Endothelial cell (in vitro differentiated cells): Measurements from ENCODE around the gene GRIP1. TPM values are rescaled to one million over a fixed set of nuclear protein-coding genes. Genes with fewer than 3 reads are reported as not detected.
"Not testable (repeated sequence)": the region's sequence is repeated elsewhere in the genome, so short reads cannot be mapped to it uniquely, and the experiment has no call there.

Experiments
- DNase-seq: peaks from one replicate; pipeline ENCODE4 v3.0.0; 2021; ENCODE audit warnings: low spot score
- H3K27ac Mint-ChIP-seq: one replicate; pipeline ENCODE4 v1.8.0; 2021; ENCODE audit warnings: mixed read lengths, inconsistent platforms; ENCODE audit not compliant: unreplicated experiment
- H3K27me3 Mint-ChIP-seq: one replicate; pipeline ENCODE4 v1.8.0; 2021; ENCODE audit warnings: mild to moderate bottlenecking, moderate library complexity, mixed read lengths, inconsistent platforms; ENCODE audit not compliant: unreplicated experiment
- H3K36me3 Mint-ChIP-seq: one replicate; pipeline ENCODE4 v1.8.0; 2021; ENCODE audit warnings: mild to moderate bottlenecking, low read depth, mixed read lengths, inconsistent platforms; ENCODE audit not compliant: unreplicated experiment
- H3K4me1 Mint-ChIP-seq: one replicate; pipeline ENCODE4 v1.8.0; 2021; ENCODE audit warnings: mild to moderate bottlenecking, mixed read lengths, inconsistent platforms; ENCODE audit not compliant: unreplicated experiment
- H3K4me3 Mint-ChIP-seq: one replicate; pipeline ENCODE4 v1.8.0; 2021; ENCODE audit warnings: mild to moderate bottlenecking, mixed read lengths, inconsistent platforms; ENCODE audit not compliant: unreplicated experiment
- H3K9me3 Mint-ChIP-seq: one replicate; pipeline ENCODE4 v1.8.0; 2021; ENCODE audit warnings: mixed read lengths, inconsistent platforms; ENCODE audit not compliant: unreplicated experiment
- total RNA-seq: library from RNA; stranded (reverse); fragmentation: NEBNext Ultra II Directional; extraction: Animal tissue kit (Norgen Biotek cat#: 25700); gene quantifications from one replicate; pipeline ENCODE4 v1.2.1, GENCODE V29; 2021; ENCODE audit not compliant: unreplicated experiment
- TF ChIP-seq, protein P1 (sequence below): fragments of 200-600 bp; sonication (generic); IDR thresholded peaks from one replicate; pipeline ENCODE4 v1.5.0; 2021; ENCODE audit warnings: antibody characterized with exemption; ENCODE audit not compliant: unreplicated experiment

The GRIP1 gene
- total RNA-seq, 1 donor from 2014 or later = 36.2 TPM

GRCh38 chr12:66314278-66314677 is 364.6 kb downstream of the GRIP1 start:
- DNase-seq = no peak
- Mint-ChIP-seq H3K36me3 (peaks cover 4% of the 10 kb centered on the region), H3K9me3 (no peaks in the 10 kb centered on the region), H3K27me3 (no peaks in the 10 kb centered on the region), H3K4me1 (no peaks in the 10 kb centered on the region), H3K27ac (no peak overlapping the region), H3K4me3 (no peak overlapping the region)
- TF ChIP-seq, protein P1, sequence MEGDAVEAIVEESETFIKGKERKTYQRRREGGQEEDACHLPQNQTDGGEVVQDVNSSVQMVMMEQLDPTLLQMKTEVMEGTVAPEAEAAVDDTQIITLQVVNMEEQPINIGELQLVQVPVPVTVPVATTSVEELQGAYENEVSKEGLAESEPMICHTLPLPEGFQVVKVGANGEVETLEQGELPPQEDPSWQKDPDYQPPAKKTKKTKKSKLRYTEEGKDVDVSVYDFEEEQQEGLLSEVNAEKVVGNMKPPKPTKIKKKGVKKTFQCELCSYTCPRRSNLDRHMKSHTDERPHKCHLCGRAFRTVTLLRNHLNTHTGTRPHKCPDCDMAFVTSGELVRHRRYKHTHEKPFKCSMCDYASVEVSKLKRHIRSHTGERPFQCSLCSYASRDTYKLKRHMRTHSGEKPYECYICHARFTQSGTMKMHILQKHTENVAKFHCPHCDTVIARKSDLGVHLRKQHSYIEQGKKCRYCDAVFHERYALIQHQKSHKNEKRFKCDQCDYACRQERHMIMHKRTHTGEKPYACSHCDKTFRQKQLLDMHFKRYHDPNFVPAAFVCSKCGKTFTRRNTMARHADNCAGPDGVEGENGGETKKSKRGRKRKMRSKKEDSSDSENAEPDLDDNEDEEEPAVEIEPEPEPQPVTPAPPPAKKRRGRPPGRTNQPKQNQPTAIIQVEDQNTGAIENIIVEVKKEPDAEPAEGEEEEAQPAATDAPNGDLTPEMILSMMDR = no peak

DNA sequence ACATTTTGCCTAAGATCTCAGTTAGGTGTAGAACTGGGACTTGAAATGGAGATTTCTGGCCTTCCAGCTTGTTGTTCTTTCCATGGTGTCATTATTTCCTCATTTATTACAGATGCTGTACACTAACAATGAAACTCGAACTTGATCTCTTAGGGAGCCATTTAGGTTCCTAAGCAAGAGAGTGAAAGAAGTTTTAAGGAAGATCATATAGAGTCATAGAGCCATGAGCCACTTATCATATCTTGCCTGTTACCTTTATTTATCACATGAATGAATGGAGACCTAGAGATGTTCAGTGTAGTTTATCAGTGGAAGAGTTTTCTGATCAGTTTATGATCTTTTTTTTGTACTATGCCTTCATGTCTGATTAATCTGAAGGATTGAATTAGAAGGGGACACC is 366.7 kb downstream of the GRIP1 start:
- H3K36me3 Mint-ChIP-seq = peaks cover 4% of the 10 kb centered on the region
- no peaks in the 10 kb centered on the region for H3K4me1 Mint-ChIP-seq
- DNase-seq = no peak
- H3K27ac Mint-ChIP-seq = no peak overlapping the region
- no peaks in the 10 kb centered on the region for H3K27me3 Mint-ChIP-seq
- no peaks in the 10 kb centered on the region for H3K9me3 Mint-ChIP-seq
- H3K4me3 Mint-ChIP-seq = no peak overlapping the region
- TF ChIP-seq, protein P1 = no peak

DNA sequence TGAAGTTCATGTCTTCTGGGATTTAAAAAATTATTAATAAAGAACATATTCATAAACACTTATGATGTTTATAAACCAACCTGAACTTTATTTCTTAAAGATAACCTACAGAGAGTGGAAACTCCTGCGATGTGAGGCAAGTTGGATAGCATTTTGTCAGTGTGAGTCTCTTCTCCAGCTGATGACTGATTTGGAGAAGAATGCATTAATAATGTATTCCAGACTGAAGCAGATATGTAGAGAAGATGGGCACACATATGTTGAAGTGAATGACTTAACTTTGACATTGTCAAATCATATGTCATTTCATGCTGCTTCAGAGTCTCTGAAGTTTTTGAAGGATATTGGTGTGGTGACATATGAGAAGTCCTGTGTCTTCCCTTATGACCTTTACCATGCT is 369.3 kb downstream of the GRIP1 start:
- DNase-seq = no peak
- TF ChIP-seq, protein P1 = no peak
- Mint-ChIP-seq H3K36me3 (peaks cover 4% of the 10 kb centered on the region), H3K27ac (no peak overlapping the region), H3K4me1 (peaks cover 9% of the 10 kb centered on the region), H3K27me3 (no peaks in the 10 kb centered on the region), H3K4me3 (no peak overlapping the region), H3K9me3 (no peaks in the 10 kb centered on the region)

- Mint-ChIP-seq H3K9me3 (no peaks in the 10 kb centered on the region), H3K27me3 (no peaks in the 10 kb centered on the region), H3K4me3 (peak overlapping the region; percentile 40), H3K36me3 (no peaks in the 10 kb centered on the region), H3K27ac (peak overlapping the region; percentile 26), H3K4me1 (peaks cover 28% of the 10 kb centered on the region)
- no peak for DNase-seq
- TF ChIP-seq, protein P1 = no peak
Observed at GRCh38 chr12:66304296-66304900, 374.5 kb downstream of the GRIP1 start.

- not testable (repeated sequence) for H3K36me3 Mint-ChIP-seq, H3K27me3 Mint-ChIP-seq, H3K9me3 Mint-ChIP-seq, H3K27ac Mint-ChIP-seq, DNase-seq
- H3K4me1 Mint-ChIP-seq = peaks cover 28% of the 10 kb centered on the region
- peak overlapping the region; percentile 68 for H3K4me3 Mint-ChIP-seq
Observed at GRCh38 chr12:66303316-66303804, 375.5 kb downstream of the GRIP1 start.
